HUES48 (cell line): ENCODE data around the gene MTAP.

ENCODE experiments used
- H3K27ac ChIP-seq: one replicate; pipeline ENCODE4 v1.7.0; 2013; ENCODE audit warnings: low read depth, low read length, inconsistent platforms
- H3K27me3 ChIP-seq: 2 replicates; pipeline ENCODE4 v1.6.1; 2013; ENCODE audit warnings: mild to moderate bottlenecking, low read length; ENCODE audit not compliant: control insufficient read depth, insufficient read depth
- H3K36me3 ChIP-seq: 2 replicates; pipeline ENCODE4 v1.6.1; 2013; ENCODE audit warnings: low read length; ENCODE audit not compliant: control insufficient read depth, insufficient read depth
- H3K4me1 ChIP-seq: 2 replicates; pipeline ENCODE4 v1.6.1; 2013; ENCODE audit warnings: mild to moderate bottlenecking, low read length; ENCODE audit not compliant: control insufficient read depth, insufficient read depth
- H3K4me3 ChIP-seq: 2 replicates; pipeline ENCODE4 v1.5.1; 2013; ENCODE audit warnings: mild to moderate bottlenecking, low read depth, low read length
- H3K9ac ChIP-seq: 2 replicates; pipeline ENCODE4 v1.6.1; 2013; ENCODE audit warnings: mild to moderate bottlenecking, low read depth, low read length, moderate library complexity
- H3K9me3 ChIP-seq: 2 replicates; pipeline ENCODE4 v1.6.1; 2013; ENCODE audit warnings: low read length; ENCODE audit not compliant: control insufficient read depth, insufficient read depth

Gene MTAP

DNA sequence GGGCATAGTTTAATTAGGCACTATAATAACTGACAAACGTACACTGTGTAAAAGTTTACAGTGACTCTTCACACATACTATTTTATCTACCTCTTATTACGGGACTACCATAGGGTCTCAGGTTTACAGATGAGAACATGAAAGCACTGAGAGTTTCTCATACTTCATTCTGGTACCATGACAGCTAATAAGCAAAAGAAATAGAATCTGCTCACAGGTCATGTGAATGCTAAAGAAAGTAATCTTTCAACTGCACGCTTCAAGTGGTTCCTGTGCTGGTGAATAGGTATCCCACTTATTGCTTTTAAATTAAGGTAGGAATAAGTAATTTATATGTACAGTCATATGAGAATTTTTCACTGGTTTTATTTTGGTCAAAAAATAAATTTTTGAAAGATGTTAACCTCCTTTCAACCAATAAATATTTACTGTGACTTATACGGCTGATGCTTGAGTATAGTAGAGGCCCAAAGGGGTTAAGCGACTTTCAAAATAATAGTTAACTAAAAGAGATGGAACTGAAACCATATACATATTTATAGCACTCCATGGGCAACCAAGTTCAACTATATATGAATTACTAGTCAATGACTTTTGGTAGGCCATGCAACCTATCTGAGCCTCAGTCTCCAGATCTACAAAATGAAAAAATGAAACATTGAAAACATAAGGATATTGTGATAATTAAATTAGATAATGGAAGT, 183.7 kb downstream of the MTAP start:
- Histone ChIP-seq H3K4me1 (peaks cover 14% of the 10 kb centered on the region), H3K36me3 (no peaks in the 10 kb centered on the region), H3K27me3 (peaks cover 100% of the 10 kb centered on the region), H3K27ac (no peak overlapping the region), H3K4me3 (no peak overlapping the region), H3K9me3 (no peaks in the 10 kb centered on the region), H3K9ac (no peak overlapping the region)
